T-helper 2 cell treated with Interferon-gamma antibody and Interleukin-4, amounts not matched to agents 100 ng/mL and 5 ng/mL, for 36 hours (primary cell): ENCODE results near the gene EIF2B1. TPM values are rescaled to one million over a fixed set of nuclear protein-coding genes. Genes with fewer than 3 reads are reported as not detected.
"Not testable (repeated sequence)": the region's sequence is repeated elsewhere in the genome, so short reads cannot be mapped to it uniquely, and the experiment has no call there.

Source experiments
- intact Hi-C: fragments of 100-400 bp; cut with micrococcal nuclease; formaldehyde crosslinking; loops from one replicate; pipeline ENCODE4 v1.15.1; 2023
- total RNA-seq: library from RNA; stranded (reverse); gene quantifications from 2 replicates; pipeline ENCODE4 v1.2.3, GENCODE V29; 2022

EIF2B1 gene
- total RNA-seq, 1 donor from 2014 or later, result 71.9 TPM

GRCh38 chr12:123621101-123621500 is 12.4 kb downstream of the EIF2B1 start:
- intact Hi-C loops, result no loop called here

DNA sequence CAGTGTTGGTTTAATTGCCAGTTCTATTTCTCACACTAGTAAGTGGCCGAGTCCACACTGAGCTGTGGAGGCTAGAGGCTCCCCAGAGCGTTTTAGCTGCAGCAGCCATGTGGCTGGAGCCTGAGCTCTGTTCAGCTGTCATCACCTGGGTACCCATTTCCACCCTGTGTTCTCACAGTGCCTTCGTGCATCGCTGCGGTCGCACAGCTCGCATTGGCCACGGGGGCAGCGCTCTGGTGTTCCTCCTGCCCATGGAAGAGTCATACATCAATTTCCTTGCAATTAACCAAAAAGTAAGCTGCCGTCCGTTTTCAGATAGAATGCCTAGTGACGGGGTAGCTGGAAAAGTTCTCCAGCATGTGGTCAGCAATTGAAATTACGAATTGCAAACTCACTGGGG is 15.9 kb downstream of the EIF2B1 start:
- intact Hi-C loops, result no loop called here

- intact Hi-C loops, result no loop called here
Measured at GRCh38 chr12:123617144-123617543, 16.3 kb downstream of the EIF2B1 start.

GRCh38 chr12:123614531-123614930 is 19.0 kb downstream of the EIF2B1 start:
- intact Hi-C loops, result no loop called here

DNA sequence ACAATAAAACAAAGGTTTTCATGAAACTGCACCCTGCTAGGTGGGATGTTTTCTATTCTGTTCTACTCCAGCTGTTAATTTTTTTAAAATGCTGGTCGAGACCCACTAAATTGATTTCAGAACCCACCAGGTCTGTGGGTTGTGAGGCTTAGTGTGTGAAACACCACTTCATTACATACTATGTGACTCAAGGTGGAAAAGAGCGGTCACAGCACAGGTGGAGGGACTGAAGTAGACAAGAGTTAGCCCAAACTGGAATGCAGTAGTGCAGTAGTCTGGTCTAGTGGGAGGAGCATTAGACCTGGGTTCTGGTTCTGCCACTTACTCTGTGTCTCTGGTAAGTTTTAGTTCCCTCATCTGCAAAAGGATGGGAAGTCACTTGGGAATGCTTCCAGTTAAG is 19.4 kb downstream of the EIF2B1 start:
- intact Hi-C loops, result no loop called here

DNA sequence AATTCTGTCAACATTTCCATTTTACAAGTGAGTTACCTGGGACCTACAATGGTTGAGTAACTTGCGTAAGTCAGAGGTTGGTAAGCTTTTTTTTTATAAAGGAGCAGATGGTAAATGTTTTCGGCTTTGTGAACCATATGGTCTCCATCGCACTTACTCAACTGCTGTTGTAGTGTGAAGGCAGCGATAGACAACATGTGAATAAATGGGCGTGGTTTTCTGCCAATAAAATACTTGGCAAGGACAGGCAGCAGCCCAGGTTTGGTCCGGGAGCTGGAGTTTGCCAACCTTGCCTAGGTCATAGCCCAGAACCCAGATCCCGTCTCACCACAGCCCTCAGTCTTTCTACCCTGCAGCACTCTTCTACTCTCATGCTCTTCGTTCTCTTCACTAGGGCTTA is 25.3 kb downstream of the EIF2B1 start:
- intact Hi-C loops, result no loop called here

DNA sequence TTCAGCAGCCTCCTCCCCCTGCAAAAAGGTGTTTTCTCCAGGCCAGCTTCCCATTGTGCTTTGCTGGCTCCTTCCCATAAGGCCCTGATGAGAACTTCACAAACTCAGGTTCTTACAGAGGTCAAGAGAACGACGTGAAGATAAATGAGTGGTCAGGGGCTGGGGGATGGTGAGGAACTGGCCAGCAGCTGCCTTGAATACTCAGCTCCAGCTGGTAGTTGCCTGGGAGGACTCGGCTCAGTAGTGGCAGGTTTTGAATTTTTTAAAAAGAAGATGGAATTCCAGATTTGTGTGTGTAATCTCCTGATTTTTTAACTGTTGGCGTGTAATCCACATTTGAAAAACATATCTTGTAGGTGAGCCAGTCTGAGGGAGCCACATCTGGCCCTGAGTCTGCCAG is 25.7 kb downstream of the EIF2B1 start:
- intact Hi-C loops, result no loop called here

DNA sequence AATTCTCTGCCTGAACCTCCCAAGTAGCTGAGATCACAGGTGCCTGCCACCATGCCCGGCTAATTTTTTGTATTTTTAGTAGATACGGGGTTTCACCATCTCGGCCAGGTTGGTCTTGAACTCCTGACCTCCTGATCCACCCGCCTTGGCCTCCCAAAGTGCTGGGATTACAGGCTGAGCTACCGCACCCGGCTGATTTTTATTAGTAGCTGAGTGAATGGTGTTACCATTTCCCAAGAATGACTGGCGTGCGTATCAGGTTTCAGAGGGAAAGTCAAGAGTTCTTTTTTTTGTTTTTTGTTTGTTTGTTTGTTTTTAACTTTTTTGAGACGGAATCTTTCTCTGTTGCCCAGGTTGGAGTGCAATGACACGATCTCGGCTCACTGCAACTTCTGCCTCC is 30.0 kb downstream of the EIF2B1 start:
- intact Hi-C loops, result loop anchor here (5.0 kb wide), 1 partner anchor 146 kb away; the partner anchor contains the start of gene SNRNP35

DNA sequence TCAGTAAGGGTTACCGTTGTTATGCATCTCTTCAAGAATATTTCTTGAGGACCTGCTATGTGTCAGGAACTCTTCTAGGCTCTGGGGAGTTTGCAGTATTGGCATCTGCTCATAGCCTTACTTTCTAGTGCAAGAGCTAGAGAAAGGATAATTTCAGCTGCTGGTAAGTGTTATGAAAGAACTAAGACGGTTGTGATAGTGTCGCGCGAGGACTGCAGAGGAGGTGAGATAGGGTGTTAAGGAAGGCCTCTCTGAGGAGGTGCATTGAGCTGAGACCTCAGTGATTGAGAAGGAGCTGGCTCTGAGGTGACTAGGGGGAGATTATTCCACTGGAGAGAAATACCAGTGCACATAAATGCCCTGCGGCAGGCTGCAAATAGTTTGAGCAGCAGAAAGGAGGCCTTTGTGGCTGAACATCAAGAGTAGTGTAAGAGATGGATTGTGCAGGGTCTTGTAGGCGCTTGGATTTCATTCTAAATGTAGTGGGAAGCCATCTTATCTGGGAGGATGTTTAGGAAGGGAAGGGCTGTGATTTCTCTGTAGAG is 30.8 kb downstream of the EIF2B1 start:
- intact Hi-C loops, result loop anchor here (1.0 to 5.0 kb wide), 5 partner anchors 18 to 628 kb away; partner anchors contain the start of genes CDK2AP1, EIF2B1, GTF2H3 and SNRNP35

GRCh38 chr12:123601602-123602489 is 31.6 kb downstream of the EIF2B1 start, which contains the start of gene DDX55:
Gene DDX55 (plus strand): TSS chr12:123602099. CDS start chr12:123602149, 50 bp downstream.
- intact Hi-C loops, result loop anchor here (1.0 to 5.0 kb wide), 5 partner anchors 18 to 628 kb away; partner anchors contain the start of genes CDK2AP1, EIF2B1, GTF2H3 and SNRNP35

DNA sequence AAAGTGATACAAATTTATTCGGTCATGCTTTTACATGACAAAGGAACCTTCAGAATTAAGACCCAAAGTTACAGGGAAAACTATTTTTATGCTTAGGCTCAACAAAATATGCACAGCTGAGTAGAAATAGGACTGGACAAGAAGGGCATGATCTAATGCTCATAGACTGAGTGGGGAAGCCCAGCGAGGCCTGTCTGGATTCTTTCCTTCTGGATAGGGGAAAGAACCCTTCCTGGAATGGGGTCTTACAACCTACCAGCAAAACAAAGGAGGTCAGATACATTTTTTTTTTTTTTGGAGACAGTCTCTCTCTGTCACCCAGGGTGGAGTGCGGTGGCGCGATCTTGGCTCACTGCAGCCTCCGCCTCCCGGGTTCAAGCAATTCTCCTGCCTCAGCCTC is 33.8 kb downstream of the EIF2B1 start:
- intact Hi-C loops, result loop anchor here (5.0 kb wide), 1 partner anchor 142 kb away; the partner anchor contains the start of gene SNRNP35

DNA sequence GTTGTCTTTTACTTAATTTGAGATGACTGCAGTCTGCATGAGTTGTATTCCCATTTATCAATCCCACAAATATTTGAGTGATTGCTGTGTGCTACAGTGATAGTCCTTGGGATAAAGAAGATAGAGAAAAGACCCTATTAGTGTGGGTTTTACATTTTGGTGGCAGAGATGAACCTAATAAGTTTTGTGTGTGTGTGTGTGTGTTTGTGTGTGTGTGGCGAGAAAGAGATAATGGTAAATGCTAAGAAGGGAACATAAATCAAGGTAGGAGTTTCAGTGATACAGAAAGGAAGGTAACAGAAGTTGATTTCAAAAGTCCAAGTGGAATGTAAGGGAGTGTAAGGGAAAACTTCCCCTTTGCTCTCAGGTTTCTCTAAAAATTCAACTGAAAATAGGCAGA is 34.2 kb downstream of the EIF2B1 start:
- intact Hi-C loops, result no loop called here

DNA sequence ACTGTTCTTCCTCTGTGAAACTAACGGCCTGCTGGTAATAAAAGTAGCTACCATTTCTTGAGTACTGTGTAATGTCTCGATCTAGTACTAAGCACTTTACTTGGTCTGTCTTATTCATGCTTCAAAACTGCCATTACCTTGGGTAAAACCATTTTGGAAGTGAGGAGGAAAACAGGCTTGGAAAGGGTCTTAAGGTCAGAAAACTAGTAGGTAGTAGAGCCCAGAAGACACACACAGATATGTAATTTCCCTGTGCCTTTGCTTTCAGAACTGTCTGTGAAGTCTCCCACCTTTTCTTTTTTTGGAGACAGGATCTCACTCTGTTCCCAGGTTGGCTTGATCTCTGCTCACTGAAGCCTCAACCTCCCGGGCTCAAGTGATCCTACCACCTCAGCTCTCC is 35.0 kb downstream of the EIF2B1 start:
- intact Hi-C loops, result no loop called here

GRCh38 chr12:123597100-123597499 is 36.4 kb downstream of the EIF2B1 start:
- intact Hi-C loops, result no loop called here

DNA sequence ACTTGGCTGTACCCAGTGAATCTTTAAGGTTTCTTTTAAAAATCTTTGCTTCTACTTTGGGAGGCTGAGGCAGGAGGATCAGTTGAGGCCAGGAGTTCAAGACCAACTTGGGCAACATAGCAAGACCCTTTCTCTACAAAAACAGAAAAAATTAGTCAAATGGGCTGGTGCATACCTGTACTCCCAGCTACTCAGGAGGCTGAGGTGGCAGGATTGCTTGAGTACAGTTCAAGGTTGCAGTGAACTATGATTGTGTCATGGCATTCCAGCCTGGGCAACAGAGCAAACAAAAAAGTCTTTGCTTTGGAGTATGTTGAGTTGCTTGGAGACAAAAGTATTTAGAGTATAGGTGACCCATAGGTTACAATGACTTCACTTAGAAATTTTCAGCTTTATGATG is 37.8 kb downstream of the EIF2B1 start:
- intact Hi-C loops, result no loop called here

- intact Hi-C loops, result no loop called here
Measured at GRCh38 chr12:123591702-123592481, 41.6 kb downstream of the EIF2B1 start.

DNA sequence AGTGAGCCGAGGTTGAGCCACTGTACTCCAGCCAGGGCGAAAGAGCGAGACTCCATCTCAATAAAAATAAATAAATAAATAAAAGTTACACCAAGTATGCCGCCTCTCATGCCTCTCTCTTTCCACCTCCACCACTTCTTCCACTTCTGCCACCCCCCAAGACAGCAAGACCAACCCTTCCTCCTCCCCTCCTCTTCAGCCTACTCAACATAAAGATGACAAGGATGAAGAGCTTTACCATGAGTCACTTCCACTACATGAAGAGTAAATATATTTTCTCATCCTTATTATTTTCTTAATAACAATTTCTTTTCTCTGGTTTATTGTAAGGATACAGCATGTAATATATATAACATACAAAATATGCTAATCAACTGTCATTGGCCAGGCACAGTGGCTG is 52.7 kb downstream of the EIF2B1 start:
- intact Hi-C loops, result loop anchor here (5.0 kb wide), 1 partner anchor 608 kb away; no protein-coding TSS in a partner anchor

GRCh38 chr12:123578829-123579228 is 54.7 kb downstream of the EIF2B1 start:
- intact Hi-C loops, result not testable (repeated sequence)

DNA sequence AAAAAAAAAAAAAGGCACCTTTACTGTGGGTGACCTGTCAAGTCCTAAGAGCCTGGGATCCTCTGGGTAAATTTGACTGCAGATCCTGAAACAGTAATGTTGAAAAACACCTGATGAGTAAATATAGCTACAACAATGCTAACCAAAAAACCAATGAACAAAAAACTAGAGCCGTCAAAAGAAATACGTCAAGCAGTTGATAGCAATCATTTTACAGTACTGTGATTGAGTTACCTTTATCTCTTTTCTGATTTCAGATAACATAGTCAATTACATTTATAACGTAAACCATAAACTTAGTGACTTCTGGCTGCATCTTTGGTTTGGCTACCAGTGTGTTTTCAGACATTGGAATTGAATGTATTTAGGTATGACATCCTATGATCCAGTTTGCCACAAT is 55.2 kb downstream of the EIF2B1 start:
- intact Hi-C loops, result no loop called here

GRCh38 chr12:123576611-123577010 is 56.9 kb downstream of the EIF2B1 start:
- intact Hi-C loops, result no loop called here

GRCh38 chr12:123573870-123574269 is 59.6 kb downstream of the EIF2B1 start:
- intact Hi-C loops, result no loop called here

DNA sequence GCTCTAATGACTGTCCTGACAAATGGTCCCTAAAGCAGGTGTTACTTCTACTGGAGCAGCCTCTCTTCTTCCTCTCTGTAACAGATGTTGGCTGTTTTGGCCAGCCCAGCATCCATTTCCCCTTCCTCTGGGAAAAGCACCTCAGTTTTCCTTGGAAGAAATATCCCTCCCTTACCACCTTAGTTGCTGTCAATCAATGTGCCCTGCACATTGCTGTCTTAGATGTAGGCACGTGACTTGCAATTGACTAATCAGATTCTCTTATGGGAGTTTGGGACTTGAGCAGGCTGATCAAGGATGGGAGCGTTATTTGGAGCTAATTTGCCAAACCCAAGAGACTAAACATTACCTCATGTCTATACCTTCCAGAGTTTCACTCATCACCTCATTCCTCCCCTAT is 61.1 kb downstream of the EIF2B1 start:
- intact Hi-C loops, result no loop called here
